HepG2 (cell line): ENCODE measurements around the gene CCDC57. TPM values are rescaled to one million over a fixed set of nuclear protein-coding genes. Genes with fewer than 3 reads are reported as not detected.

ENCODE experiments used
- ATAC-seq: fragments of 200-7000 bp; cut with Tn5 transposase; 3 replicates; pipeline ENCODE4 v1.9.1; 2020; ENCODE audit warnings: mild to moderate bottlenecking, moderate library complexity
- BruUV-seq: library from RNA; stranded (reverse); fragments of 400-500 nt; replicated peaks from 2 replicates; lab custom pipeline; 2021; lab: Mats Ljungman, UMichigan
- CTCF ChIA-PET: fragments of 300-600 bp; formaldehyde crosslinking; extraction: SDS; loops from one replicate; lab custom pipeline; 2021; ENCODE audit warnings: low total read pairs, inconsistent platforms, low intra/inter-chr PET ratio; lab: Yijun Ruan, JAX
- POLR2A ChIA-PET: fragments of 350-600 bp; sonication (Branson Sonifier 250); formaldehyde crosslinking; loops from one replicate; lab custom pipeline; 2020; ENCODE audit warnings: antibody characterized with exemption, inconsistent platforms; lab: Yijun Ruan, JAX
- DNase-seq: peaks from one replicate; pipeline ENCODE4 v3.0.0-alpha.2; 2015; ENCODE audit warnings: low spot score
- FAIRE-seq: peaks from 3 replicates; lab custom pipeline; 2011; peaks lifted over from hg19 to GRCh38; lab: Jason Lieb, UNC
- H2AFZ ChIP-seq: one replicate; pipeline ENCODE4 v1.6.1; 2011; ENCODE audit warnings: low read length, inconsistent platforms
- H3K27ac ChIP-seq: fragments of 300-600 bp; 3 replicates; pipeline ENCODE4 v1.8.0; 2011; ENCODE audit warnings: mixed run types, mild to moderate bottlenecking, mixed read lengths, low read length, inconsistent platforms; ENCODE audit not compliant: insufficient read depth; ENCODE audit errors: extremely low read length
- H3K27me3 ChIP-seq, 2 experiments: fragments of 200-600 bp in 1 of 2; 2 replicates in 1 of 2; 3 replicates in 1 of 2; pipeline versions ENCODE4 v1.6.0 to v1.8.0; 2011; ENCODE audit warnings: low read length in 2 of 2, mild to moderate bottlenecking in 2 of 2, moderate library complexity in 2 of 2, inconsistent platforms in 1 of 2; ENCODE audit not compliant: insufficient read depth in 2 of 2, control insufficient read depth in 1 of 2
- H3K36me3 ChIP-seq, 2 experiments: fragments of 200-600 bp in 1 of 2; replicated peaks in 1 of 2; 2 replicates in 1 of 2; 3 replicates in 1 of 2; pipeline versions ENCODE4 v1.5.1 to v1.8.0; 2011; ENCODE audit warnings: low read length in 2 of 2, inconsistent platforms in 1 of 2; ENCODE audit not compliant: insufficient read depth in 2 of 2, control insufficient read depth in 1 of 2
- H3K4me1 ChIP-seq: 2 replicates; pipeline ENCODE4 v1.5.1; 2012; ENCODE audit warnings: low read length, inconsistent platforms; ENCODE audit not compliant: insufficient read depth
- H3K4me2 ChIP-seq: 2 replicates; pipeline ENCODE4 v1.6.0; 2011; ENCODE audit warnings: low read depth, low read length, inconsistent platforms
- H3K4me3 ChIP-seq, 3 experiments: fragments of 200-600 bp in 1 of 3; sonication (generic), shearing (Covaris generic) in 1 of 3; replicated peaks in 1 of 3; 2 replicates each; pipeline ENCODE4 v1.5.1; 2011 to 2016; ENCODE audit warnings: low read length in 3 of 3, inconsistent platforms in 2 of 3, low read depth in 2 of 3, mild to moderate bottlenecking in 2 of 3, control low read depth in 1 of 3, mixed read lengths in 1 of 3; ENCODE audit not compliant: insufficient read depth in 1 of 3
- H3K79me2 ChIP-seq: one replicate; pipeline ENCODE4 v1.6.1; 2011; ENCODE audit warnings: low read length, inconsistent platforms; ENCODE audit not compliant: insufficient read depth
- H3K9ac ChIP-seq: 2 replicates; pipeline ENCODE4 v1.6.0; 2011; ENCODE audit warnings: mild to moderate bottlenecking, low read depth, low read length, inconsistent platforms; ENCODE audit not compliant: insufficient read depth
- H3K9me3 ChIP-seq: 2 replicates; pipeline ENCODE4 v1.5.1; 2012; ENCODE audit warnings: mild to moderate bottlenecking, low read length
- H4K20me1 ChIP-seq: 2 replicates; pipeline ENCODE4 v1.6.0; 2011; ENCODE audit warnings: inconsistent platforms, mild to moderate bottlenecking, low read length, moderate library complexity; ENCODE audit not compliant: insufficient read depth
- AGO2 ChIP-seq: fragments of 200-400 bp; formaldehyde crosslinking; optimal IDR thresholded peaks from 2 replicates; pipeline ENCODE3; 2017; ENCODE audit warnings: mild to moderate bottlenecking, low read depth, low read length, moderate library complexity
- CHD2 ChIP-seq: IDR thresholded peaks from 2 replicates; pipeline ENCODE4 v1.6.1; 2011; ENCODE audit warnings: low read depth, low read length, improper control_type of control experiment
- E2F1 ChIP-seq: sonication (generic); formaldehyde crosslinking; IDR thresholded peaks from 2 replicates; pipeline ENCODE4 v1.5.0; 2020; ENCODE audit warnings: missing genetic modification reagents
- HDAC1 ChIP-seq: sonication (generic); formaldehyde crosslinking; IDR thresholded peaks from 2 replicates; pipeline ENCODE4 v1.5.1; 2020; ENCODE audit warnings: mild to moderate bottlenecking, missing genetic modification reagents
- NCOA5 ChIP-seq: sonication (generic); formaldehyde crosslinking; IDR thresholded peaks from 2 replicates; pipeline ENCODE4 v1.4.0; 2020; ENCODE audit warnings: missing genetic modification reagents
- PCBP1 ChIP-seq: fragments of 200-400 bp; formaldehyde crosslinking; IDR thresholded peaks from 2 replicates; pipeline ENCODE4 v1.6.1; 2017; ENCODE audit warnings: mild to moderate bottlenecking, low read depth, low read length, borderline replicate concordance
- POLR2A ChIP-seq, 2 experiments: IDR thresholded peaks; 2 replicates each; pipeline ENCODE4 v1.6.1; 2011; ENCODE audit warnings: low read depth in 2 of 2, low read length in 2 of 2, mild to moderate bottlenecking in 1 of 2, moderate library complexity in 1 of 2; ENCODE audit not compliant: insufficient read depth in 1 of 2
- POLR2AphosphoS2 ChIP-seq: IDR thresholded peaks from 2 replicates; pipeline ENCODE4 v1.6.1; 2011; ENCODE audit warnings: low read depth, low read length, improper control_type of control experiment
- RBM22 ChIP-seq: fragments of 200-400 bp; formaldehyde crosslinking; optimal IDR thresholded peaks from 2 replicates; pipeline ENCODE3; 2017; ENCODE audit warnings: mild to moderate bottlenecking, low read length, moderate library complexity
- SP2 ChIP-seq: sonication (generic); formaldehyde crosslinking; IDR thresholded peaks from 2 replicates; pipeline ENCODE4 v1.5.1; 2020; ENCODE audit warnings: mild to moderate bottlenecking, missing genetic modification reagents
- TSC22D2 ChIP-seq: sonication (generic); formaldehyde crosslinking; IDR thresholded peaks from 2 replicates; pipeline ENCODE4 v1.5.1; 2020; ENCODE audit warnings: missing genetic modification reagents, mild to moderate bottlenecking, borderline replicate concordance
- YEATS4 ChIP-seq: sonication (generic); formaldehyde crosslinking; IDR thresholded peaks from 2 replicates; pipeline ENCODE4 v1.4.0; 2020; ENCODE audit warnings: missing genetic modification reagents, borderline replicate concordance
- ZNF30 ChIP-seq: sonication (generic); formaldehyde crosslinking; IDR thresholded peaks from 2 replicates; pipeline ENCODE4 v1.5.0; 2020; ENCODE audit warnings: mild to moderate bottlenecking, missing genetic modification reagents
- WGBS: methylation state at CpG from one replicate; pipeline ENCODE4 v1.1.6; 2017; ENCODE audit warnings: low lambda C conversion rate; 5-methylcytosine and 5-hydroxymethylcytosine counted together
- in situ Hi-C: cut with HindIII; loops from 2 replicates; pipeline ENCODE4 v1.10.0; 2017; ENCODE audit warnings: low pct_unique_long_range_greater_than_20kb; ENCODE audit not compliant: extremely low pct_ligation_motif_present
- intact Hi-C: fragments of 100-400 bp; cut with micrococcal nuclease; formaldehyde crosslinking; loops from one replicate; pipeline ENCODE4 v1.10.0; 2022; ENCODE audit not compliant: unreplicated experiment
- polyA plus RNA-seq, 8 experiments: library from polyadenylated mRNA; depleted of rRNA in 3 of 8; stranded (reverse) in 7 of 8; unstranded in 1 of 8; fragments of >200 nt; fragmentation: Illumina TruSeq in 4 of 8; extraction: Trizol in 4 of 8; gene quantifications; 2 replicates each; pipeline versions ENCODE4 v1.2.1 to v1.2.3, GENCODE V29; 2011 to 2016; ENCODE audit warnings: low read depth in 4 of 8, missing spikeins in 1 of 8, mixed read lengths in 1 of 8; ENCODE audit not compliant: insufficient read depth in 1 of 8
- total RNA-seq, 5 experiments: library from RNA; depleted of rRNA; stranded (reverse); fragments of >200 nt; fragmentation: Illumina TruSeq; extraction: Trizol; gene quantifications; 2 replicates each; pipeline ENCODE4 v1.2.3, GENCODE V29; 2016; ENCODE audit warnings: low read depth in 1 of 5

CCDC57 gene
- total and polyA plus RNA-seq, 2 of the 13 experiments (the other 11 are each of a cell fraction or from before 2014, with no cell fraction given) = 59.3 to 59.9 TPM

GRCh38 chr17:82248815-82249674, 36.4 kb upstream of the CCDC57 start:
- 97% methylated on average over 45 of the region's 54 CpGs for WGBS
- no peak for FAIRE-seq
- H3K4me3 ChIP-seq = no peak overlapping the region
- in situ Hi-C loops (no loop called here), intact Hi-C loops (no loop called here)
- no peak overlapping the region for H3K4me2 ChIP-seq
- H3K9me3 ChIP-seq = no peaks in the 10 kb centered on the region
- H3K9ac ChIP-seq = no peak overlapping the region
- no peak for ATAC-seq
- ChIA-PET POLR2A (no interaction called here), CTCF (no interaction called here)
- H4K20me1 ChIP-seq = peaks cover 35% of the 10 kb centered on the region
- no peak overlapping the region for H2AFZ ChIP-seq
- H3K79me2 ChIP-seq = peaks cover 6% of the 10 kb centered on the region
- no peak overlapping the region for H3K27ac ChIP-seq
- H3K4me1 ChIP-seq = peaks cover 3% of the 10 kb centered on the region
- no peaks in the 10 kb centered on the region for H3K27me3 ChIP-seq
- no TSS peak for BruUV-seq
- DNase-seq = no peak
- peak; percentile 67 for TF ChIP-seq AGO2
- TF ChIP-seq SP2 (CRISPR knock-in tag) = 0 out of 2 replicates have a peak, but pooled peaks have one; percentile 17
- TF ChIP-seq CHD2 = no peak
- TF ChIP-seq PCBP1 = 0 out of 2 replicates have a peak, but pooled peaks have one; percentile 20
- TF ChIP-seq TSC22D2 (CRISPR knock-in tag) = no peak
- TF ChIP-seq POLR2AphosphoS2 = peak; percentile 88
- TF ChIP-seq ZNF30 (CRISPR knock-in tag) = no peak
- TF ChIP-seq E2F1 (CRISPR knock-in tag) = no peak
- TF ChIP-seq HDAC1 = no peak
- TF ChIP-seq RBM22 = peak; percentile 18
- 0 out of 4 replicates have a peak, but pooled peaks of 1 of the 2 experiments have one; percentile 23 for TF ChIP-seq POLR2A (IDR thresholded peaks at IDR 0.05; ENCODE audit: insufficient read depth in 1 of 2, low read depth in 2 of 2, low read length in 2 of 2)
- TF ChIP-seq NCOA5 (CRISPR knock-in tag) = no peak
- TF ChIP-seq YEATS4 (CRISPR knock-in tag) = no peak
- peaks cover 76 to 96% of the 10 kb centered on the region in 2 experiments for H3K36me3 ChIP-seq
